Urothelium cell line (cell line): ENCODE measurements around the gene PKD2L1.
"Not testable (repeated sequence)": the region's sequence is repeated elsewhere in the genome, so short reads cannot be mapped to it uniquely, and the experiment has no call there.

Source experiments
- DNase-seq: peaks from one replicate; pipeline ENCODE4 v3.0.0; 2011; ENCODE audit warnings: low spot score, mixed read lengths
- FAIRE-seq: peaks from 2 replicates; lab custom pipeline; 2011; peaks lifted over from hg19 to GRCh38; lab: Jason Lieb, UNC

PKD2L1 gene

DNA sequence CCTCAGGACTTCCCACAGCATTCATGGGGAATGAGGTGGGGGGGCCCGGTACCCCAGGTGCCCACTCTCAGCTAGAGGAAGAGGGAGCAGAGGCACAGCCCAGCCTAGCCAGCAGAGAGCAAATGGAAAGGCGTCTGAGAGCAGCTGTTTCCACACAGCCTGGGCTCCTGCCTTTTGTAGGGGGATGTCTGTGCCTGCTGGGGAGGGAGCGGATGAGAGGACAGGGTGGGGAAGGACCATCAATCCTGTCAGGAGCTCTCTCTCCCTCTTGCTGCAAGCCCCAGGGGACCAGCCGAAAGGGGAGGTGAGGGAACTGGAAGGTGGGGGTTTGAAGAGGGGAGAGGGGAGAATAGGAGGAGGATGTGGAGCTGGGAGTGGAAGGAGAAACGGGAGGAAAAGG, at the start of gene PKD2L1:
TSS of gene PKD2L1 (minus strand) at position 150 of the 400 bp plus-strand sequence. CDS start at position 25, 125 bp downstream.
- FAIRE-seq: no peak
- DNase-seq: no peak

DNA sequence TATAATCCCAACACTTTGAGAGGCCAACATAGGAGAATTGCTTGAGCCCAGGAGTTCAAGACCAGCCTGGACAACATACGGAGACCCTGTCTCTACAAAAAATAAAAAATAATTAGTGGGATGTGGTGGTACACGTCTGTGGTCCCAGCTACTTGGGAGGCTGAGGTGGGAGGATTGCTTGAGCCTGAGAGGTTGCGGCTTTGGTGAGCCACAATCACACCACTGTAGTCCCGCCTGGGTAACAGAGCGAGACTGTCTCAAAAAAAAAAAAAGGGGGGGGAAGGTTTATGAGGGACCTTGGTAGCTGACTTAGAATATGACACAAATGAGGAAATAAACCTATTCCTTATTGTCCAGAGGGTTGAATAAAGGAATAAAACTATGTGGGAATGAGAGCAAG, 47.8 kb upstream of the PKD2L1 start:
- DNase-seq: no peak
- no peak for FAIRE-seq

DNA sequence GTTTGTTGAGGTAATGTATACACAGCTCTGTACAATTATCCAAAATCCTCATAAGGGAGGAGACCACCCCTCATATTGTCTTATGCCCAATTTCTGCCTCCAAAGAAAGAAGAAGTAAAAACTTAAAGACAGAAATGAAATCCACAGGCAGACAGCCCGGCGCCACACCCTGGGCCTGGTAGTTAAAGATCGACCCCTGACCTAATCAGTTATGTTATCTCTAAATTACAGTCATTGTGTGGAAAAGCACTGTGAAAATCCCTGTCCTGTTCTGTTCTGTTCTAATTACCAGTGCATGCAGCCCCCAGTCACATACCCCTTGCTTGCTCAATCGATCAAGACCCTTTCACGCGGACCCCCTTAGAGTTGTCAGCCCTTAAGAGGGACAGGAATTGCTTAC, 46.6 kb upstream of the PKD2L1 start:
- DNase-seq, FAIRE-seq: not testable (repeated sequence)

DNA sequence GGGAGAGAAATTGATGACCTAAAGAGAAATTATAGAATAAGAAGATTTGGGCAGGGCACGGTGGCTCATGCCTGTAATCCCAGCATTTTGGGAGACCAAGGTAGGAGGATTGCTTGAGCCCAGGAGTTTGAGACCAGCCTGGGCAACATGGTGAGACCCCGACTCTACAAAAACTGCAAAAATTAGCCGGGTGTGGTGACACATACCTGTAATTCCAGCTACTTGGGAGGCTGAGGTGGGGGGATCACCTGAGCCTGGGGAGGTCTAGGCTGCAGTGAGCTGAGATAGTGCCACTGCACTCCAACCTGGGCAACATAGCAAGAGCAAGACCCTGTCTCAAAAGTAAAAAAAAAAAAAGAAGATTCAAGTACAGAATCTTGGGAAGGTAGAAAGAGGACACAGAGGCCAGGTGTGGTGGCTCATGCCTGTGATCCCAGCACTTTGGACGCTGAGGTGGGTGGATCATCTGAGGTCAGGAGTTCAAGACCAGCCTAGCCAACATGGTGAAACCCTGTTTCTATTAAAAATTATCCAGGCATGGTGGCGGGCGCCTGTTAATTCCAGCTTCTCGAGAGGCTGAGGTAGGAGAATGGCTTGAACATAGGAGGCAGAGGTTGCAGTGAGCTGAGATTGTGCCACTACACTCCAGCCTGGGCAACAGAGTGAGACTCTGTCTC, 44.8 kb upstream of the PKD2L1 start:
- not testable (repeated sequence) for FAIRE-seq, DNase-seq

DNA sequence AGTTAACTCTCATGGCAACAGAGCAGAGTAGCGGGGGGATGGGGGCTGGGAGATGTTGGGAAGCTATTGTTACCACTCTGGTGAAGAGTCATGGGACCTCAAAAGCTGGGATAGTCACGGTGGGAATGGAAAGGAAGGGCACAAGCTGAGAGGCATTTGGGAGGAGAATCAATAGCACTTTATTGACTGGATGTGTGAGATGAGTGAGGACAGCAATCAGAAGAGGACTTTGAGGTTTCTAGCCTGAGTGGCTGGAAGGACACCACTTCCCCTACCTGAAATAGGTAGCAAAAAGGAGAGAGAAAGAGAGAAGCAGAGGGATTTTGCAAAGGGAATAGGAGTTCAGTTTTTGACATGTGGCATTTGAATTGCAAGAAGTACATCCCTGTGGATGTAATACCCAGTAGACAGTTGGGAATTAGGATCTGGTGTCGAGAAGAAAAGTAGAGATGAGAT, 44.2 kb upstream of the PKD2L1 start:
- DNase-seq: no peak
- no peak for FAIRE-seq

DNA sequence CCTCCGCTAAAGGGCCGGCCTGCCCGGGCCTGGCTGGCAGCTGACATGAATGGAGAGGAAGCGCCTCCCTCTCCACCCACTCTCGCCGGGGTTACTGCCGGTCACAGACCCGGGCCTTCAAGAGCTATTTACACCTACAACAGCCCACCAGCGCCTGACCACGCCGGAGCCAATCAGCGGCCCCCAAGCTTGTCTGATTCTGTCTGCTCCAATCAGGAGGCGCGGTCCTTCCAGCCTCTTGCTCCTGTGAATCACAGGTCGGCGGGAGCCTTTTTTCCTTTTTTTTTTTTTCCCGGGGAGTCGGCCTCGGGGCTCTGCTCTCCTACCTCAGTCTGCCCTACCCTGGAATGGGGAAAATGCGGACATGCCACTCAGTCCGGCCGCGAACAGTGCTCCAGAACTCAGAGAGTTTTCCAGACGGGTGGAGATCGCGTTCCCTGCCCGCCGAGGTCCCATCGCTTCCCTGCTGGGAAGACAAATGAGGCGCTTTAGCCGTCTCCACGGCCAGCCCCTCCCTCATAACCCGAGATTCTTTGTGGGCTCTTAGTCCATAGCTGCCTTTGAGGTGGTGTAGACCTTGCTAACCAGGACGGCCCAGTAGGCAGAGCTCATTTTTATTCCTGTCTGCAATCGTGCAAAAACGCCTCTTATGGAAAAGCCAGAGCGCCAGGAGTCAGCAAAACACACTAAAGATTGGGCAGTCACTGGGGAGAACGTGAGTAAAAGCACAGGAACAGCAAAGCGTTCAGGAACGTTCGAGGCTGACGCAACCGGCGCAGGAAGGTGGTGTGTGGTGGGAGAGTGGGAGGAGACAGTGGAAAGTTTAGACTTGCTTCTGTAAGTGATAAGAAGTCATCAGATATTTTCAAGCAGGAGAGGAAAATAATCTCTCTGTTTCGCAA, 43.5 kb upstream of the PKD2L1 start:
- DNase-seq (peak; percentile 97), FAIRE-seq (no peak)

DNA sequence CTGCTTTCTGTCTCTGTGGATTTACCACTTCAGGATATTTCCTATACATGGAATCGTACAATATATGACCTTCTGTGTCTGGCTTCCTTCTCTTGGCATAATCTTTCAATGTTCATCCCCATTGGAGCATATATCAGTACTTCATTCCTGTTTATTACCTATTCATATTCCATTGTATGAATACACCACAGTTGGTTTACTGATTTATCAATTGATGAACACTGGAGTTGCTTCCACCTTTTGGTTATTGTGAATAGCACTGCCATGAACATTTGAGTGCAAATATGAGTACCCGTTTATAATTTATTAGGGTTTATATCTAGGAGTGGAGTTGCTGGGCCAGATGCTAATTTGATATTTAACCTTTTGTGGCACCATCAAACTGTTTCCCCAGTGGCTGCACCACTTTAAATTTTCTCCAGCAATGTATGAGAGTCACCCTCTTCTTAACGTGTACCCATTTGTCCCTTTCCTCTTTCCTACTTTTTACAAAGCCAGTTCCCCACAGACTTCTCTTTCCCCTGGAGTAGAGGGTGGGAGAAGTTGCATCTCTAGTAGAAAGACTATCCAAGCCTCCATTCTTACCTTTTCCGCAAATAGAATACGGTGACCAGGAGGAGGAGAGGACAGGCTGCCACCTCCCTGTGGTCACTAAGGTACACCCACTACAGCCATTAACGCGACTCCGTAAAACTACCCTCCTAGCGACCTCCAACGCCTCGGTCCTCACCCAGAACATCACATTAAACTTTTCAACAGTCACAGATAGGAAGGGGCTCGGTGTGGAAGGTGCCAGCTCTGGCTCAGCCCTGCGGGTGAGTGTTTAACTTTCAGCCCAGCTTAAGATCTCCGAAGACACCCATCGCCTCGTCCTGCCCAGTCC, 42.6 kb upstream of the PKD2L1 start:
- DNase-seq (no peak), FAIRE-seq (no peak)

DNA sequence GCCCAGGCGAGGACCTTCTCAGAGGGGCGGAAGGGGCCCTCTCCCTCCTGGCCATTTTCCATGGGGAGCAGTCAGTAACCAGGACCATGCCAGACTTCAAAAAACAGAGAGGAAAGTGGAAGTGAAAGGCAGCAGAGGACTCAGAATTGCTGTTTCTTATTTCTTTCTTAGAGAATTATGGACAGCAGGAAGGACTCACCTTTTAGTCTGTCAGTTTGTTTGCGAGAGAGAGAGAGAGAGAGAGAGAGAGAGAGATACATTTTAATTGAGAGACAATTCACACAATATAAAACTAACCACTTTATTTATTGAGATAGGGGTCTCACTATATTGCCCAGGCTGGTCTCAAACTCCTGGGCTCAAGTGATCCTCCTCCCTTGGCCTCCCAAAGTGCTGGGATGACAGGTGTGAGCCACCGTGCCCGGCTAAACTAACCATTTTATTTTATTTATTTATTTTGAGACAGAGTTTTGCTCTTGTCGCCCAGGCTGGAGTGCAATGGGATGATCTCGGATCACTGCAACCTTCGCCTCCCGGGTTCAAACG, 41.5 kb upstream of the PKD2L1 start:
- FAIRE-seq (no peak), DNase-seq (no peak)

DNA sequence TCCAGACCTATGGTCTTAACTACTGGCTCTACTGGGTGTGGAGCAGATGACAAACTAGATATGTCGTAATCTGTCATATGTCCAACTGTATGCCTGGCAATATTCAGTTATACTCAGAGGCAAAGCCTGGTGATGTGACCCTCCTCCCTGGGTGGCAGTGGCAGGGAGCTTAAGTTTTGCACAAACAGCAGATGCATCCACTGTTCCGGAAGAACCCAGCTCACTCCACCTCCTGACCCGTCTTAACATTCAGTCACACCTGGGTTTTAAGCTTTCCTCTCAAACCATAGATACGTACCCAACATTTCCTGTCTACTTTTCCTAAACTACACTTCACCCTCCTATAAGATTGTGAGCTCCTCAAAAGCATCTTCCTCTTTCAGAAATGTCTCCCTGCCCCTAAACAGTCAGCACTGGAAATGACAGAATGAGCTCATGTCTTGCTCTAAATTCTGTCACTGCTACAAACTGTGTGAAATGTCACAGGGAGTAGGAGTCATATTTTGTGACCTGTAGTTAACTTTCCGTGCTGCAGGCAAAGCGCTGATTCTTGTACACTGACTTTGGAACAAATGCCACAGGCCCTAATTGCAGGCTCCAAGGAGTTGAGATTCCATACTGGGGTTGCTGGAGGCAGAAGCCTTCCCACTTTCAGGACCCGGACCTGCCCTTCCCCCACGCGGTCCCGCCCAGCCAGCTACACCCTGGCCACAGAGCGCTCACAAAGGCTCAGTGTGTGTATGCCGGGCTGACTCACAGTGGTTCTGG, 40.9 kb upstream of the PKD2L1 start:
- peak; percentile 87 for FAIRE-seq

DNA sequence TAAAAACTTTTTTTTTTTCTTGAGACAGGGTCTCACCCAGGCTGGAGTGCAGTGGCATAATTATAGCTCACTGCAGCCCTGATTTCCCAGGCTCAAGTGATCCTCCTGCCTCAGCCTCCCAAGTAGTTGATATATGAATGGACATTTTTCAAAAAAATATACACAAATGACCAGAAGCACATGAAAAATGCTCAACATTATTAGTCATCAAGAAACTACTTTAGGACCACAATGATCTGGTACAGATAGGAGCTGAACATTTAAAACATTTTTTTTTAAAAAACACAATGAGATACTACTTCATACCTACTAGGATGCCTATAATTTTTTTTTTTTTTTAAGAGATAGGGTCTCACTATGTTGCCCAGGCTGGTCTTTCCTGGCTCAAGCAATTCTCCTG, 38.7 kb upstream of the PKD2L1 start:
- FAIRE-seq (no peak), DNase-seq (no peak)

More for the DNA sequence above, 40.9 kb upstream of the PKD2L1 start:
- peak; percentile 92 for DNase-seq

DNA sequence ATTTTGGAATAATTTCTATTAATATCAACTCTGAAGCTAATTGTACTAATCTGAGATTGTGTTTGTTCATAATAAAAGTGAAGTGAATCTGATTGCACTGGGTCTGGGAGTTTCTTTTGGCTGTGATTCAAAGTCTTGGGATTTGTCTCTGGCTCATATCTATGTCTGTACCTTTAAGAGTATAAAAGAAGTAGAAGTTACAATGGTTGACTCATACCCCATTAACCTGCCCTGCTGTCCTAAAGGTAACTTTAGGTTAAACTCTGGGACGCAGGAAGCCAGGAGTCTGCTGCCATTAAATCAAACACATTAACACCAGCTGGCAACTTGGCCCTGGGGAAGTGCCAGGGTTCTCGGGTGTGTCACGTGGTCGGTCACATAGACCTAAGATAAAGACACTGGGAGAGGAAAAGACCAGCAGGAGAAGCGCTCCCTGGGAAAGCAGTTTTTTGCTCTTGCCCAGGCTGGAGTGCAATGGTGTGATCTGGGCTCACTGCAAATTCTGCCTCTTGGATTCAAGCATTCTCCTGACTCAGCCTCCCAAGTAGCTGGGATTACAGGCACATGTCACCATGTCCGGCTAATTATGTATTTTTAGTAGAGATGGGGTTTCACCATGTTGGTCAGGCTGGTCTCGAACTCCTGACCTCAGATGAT, 34.8 kb upstream of the PKD2L1 start:
- DNase-seq (peak; percentile 85), FAIRE-seq (no peak)

DNA sequence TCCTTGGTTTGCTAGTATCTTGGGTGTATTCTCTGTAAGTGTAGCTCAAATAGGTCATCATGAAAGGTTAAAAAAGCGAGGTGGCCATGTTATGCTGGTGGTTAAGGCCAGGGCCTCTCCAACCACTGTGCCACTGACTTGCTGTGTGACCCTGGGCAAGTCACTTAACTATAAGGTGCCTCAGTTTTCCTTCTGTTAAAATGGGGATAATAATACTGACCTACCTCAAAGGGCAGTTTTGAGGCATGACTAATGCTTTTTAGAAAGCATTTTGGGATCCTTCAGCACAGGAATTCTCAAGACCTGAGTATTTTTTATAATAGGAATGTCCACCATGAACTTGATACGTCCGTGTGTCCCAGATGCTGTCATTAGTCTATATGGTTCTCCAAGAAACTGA, 34.1 kb upstream of the PKD2L1 start:
- FAIRE-seq (no peak), DNase-seq (no peak)

DNA sequence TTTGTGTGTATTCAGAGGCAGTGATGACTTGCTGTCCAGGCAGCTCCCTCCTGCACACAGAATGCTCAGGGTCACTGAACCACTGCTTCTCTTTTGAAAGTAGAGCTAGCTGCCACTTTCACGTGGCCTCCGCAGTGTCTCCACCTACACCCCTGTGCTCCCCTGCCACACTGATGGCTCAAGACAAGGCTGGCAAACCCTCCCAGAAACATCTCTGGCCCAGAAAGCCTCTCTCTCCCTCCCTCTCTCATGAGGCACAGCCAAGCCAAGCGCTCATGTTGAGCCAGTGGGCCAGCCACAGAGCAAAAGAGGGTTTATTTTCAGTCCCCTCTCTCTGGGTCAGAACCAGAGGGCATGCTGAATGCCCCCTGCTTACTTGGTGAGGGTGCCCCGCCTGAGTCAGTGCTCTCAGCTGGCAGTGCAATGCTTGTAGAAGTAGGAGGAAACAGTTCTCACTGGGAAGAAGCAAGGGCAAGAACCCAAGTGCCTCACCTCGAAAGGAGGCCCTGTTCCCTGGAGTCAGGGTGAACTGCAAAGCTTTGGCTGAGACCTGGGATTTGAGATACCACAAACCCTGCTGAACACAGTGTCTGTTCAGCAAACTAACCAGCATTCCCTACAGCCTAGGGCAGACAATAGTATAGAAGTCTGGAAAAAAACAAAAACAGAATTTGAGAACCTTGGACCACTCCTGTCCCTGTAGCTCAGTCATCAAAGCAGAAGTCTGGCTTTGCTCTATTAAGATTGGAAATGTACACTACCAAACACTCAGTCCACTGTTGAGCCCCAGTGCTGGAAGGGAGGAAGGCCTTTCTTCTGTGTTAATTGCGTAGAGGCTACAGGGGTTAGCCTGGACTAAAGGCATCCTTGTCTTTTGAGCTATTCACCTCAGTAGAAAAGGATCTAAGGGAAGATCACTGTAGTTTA, 32.8 kb upstream of the PKD2L1 start:
- DNase-seq (no peak), FAIRE-seq (no peak)

DNA sequence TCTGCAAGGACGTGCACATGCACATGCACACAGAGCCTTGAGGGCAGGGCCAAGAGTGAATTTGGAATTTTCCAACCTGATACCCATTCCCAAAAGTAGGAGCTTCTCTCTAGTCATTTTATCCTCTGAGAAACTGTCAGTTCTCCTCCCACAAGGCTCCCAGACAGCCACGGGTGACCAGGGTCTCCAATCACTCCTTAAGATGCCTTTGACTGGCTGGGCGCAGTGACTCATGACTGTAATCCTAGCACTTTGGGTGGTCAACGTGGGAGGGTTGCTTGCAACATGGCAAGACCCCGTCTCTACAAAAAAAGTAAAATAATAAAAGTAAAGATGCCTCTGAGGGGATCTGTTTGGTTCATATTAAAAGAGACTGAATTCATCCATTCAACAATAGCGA, 30.2 kb upstream of the PKD2L1 start:
- FAIRE-seq: no peak

DNA sequence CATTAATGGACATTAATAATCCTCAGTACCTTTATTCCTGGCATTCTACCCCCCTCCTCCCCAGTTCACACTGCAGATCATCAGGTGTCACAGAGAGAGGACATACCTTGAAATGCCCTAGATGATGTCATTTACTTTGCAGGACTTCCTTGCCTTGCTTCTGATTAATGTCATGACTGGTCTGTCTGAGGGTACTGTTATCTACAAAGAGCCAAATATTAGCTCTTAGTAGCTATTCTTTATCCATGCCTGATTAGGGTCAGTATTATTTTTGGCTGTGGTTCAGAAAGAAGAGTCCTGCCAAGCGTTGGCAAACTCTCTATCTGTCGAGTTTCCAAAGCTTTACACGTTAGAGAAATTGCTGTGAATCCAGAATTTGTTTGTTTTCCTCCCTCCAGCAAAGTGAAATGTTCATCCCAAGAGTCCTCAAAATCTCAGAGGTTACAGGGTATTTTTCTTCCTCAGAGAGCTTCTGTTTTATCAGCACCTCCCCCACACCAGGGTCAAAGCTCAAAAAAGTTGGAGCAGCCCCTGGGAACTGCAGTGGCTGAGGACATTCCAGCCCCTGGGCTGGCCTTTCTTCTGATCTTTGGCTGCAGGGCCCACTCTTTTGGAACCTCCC, 29.6 kb upstream of the PKD2L1 start:
- FAIRE-seq (no peak), DNase-seq (no peak)

More for the DNA sequence above, 30.2 kb upstream of the PKD2L1 start:
- no peak for DNase-seq

DNA sequence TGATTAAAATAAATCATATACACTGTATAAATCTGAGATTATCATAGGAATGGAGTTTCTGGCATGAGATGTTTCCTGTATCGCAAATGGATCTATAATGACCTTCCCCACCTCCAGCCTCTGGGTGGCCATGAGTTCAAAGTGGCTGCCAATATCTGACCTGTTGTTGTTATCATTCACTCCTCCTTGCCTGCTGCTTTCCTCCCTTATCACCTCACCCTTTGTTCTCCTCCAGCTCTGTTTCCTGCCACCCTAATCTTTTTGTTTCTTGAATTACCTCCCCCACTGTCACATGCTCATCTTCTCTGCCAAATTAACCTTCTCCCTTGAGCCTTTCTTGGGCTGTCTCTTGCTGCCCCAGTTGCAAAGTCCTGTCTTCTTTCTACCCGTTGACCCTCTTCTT, 29.0 kb upstream of the PKD2L1 start:
- no peak for FAIRE-seq
- no peak for DNase-seq

DNA sequence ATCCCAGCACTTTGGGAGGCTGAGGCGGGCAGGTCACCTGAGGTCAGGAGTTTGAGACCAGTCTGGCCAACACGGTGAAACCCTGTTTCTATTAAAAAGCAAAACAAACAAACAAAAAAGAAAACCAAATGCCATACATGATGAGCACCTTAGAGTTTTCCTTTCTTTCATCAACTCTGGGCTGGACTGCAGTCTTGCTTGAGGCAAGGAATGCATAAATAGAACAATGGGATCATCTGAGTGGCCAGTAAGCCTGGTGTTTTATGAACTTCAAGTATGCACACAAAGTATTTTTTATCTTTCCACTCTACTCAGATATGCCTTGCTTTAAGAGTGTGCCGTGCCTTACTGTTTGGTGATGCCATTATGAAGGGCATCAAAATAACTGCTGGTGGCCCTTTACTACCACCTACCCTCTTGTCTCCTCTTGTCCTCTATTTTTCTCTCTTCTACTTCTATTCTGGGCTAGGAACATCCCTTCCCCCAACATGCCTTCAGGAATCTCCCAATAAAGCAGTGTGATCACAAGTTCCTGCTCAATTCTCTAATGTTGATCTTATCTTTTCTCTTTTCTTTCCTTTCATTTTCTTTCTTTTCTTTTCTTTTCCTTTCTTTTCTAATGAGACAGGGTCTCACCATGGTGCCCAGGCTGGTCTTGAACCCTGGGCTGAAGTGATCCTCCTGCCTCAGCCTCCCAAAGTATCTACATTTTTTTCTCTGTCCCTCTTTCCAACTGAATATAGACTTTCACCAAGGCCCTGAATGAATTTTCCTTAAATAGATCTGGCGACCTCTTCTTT, 27.2 kb upstream of the PKD2L1 start:
- DNase-seq (no peak), FAIRE-seq (no peak)
